GM12874 (cell line): ENCODE measurements around the gene ANKRD44.

Experiments used
- CTCF ChIP-seq: IDR thresholded peaks from 2 replicates; pipeline ENCODE4 v1.5.1; 2011; ENCODE audit warnings: low read depth, mild to moderate bottlenecking, control low read depth, low read length, moderate library complexity; ENCODE audit not compliant: insufficient read depth

Gene ANKRD44

GRCh38 chr2:197179744-197180498, 130.7 kb downstream of the ANKRD44 start:
- TF ChIP-seq CTCF = no peak

GRCh38 chr2:197176522-197176921, 134.1 kb downstream of the ANKRD44 start:
- no peak for TF ChIP-seq CTCF

GRCh38 chr2:197174539-197175094, 136.0 kb downstream of the ANKRD44 start:
- no peak for TF ChIP-seq CTCF

- TF ChIP-seq CTCF = no peak
These were observed 139.0 kb downstream of the ANKRD44 start for GRCh38 chr2:197171582-197171981.

GRCh38 chr2:197170208-197170607, 140.4 kb downstream of the ANKRD44 start:
- TF ChIP-seq CTCF = no peak

- TF ChIP-seq CTCF = peak; percentile 81
These were observed 141.9 kb downstream of the ANKRD44 start for GRCh38 chr2:197168705-197169104.

GRCh38 chr2:197167608-197168314, 142.8 kb downstream of the ANKRD44 start:
- TF ChIP-seq CTCF = no peak
